Lower leg skin (tissue), 3 donors: Measurements from ENCODE around the gene ANO2.

Source experiments
- CTCF ChIP-seq, 3 donors: fragments of 450-650 bp; IDR thresholded peaks; one replicate each; pipeline ENCODE4 v1.5.1; 2016; ENCODE audit warnings: antibody characterized with exemption in 3 of 3, mild to moderate bottlenecking in 3 of 3, moderate library complexity in 2 of 3
- POLR2A ChIP-seq, 2 donors: fragments of 450-650 bp; IDR thresholded peaks; one replicate each; pipeline ENCODE4 v1.6.1; 2016 to 2017; ENCODE audit warnings: antibody characterized with exemption in 2 of 2, mild to moderate bottlenecking in 1 of 2, moderate library complexity in 1 of 2

DNA sequence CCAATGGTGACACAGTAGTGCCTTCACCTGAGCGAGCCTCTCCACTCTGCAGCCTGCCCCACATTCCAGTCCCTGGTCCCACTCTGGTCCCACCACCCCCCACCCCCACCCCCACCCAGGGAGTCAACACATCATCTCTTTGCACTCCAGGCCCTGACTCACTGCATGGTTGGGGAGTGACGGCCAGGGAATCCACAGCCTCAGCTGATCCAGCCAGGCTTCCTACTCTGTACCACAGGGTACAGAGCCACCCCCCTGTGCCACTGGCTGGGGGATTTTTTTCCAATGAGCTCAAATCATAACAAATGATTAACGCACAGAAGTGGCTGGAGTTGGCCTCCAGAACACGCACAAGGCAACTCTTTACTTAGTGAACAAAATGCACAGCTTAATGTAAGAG, 279.4 kb downstream of the ANO2 start:
- TF ChIP-seq CTCF (IDR thresholded peaks at IDR 0.05): no peak
- no peak for TF ChIP-seq POLR2A (IDR thresholded peaks at IDR 0.05)
